Progenitor cell of endocrine pancreas (in vitro differentiated cells): Measurements from ENCODE around the gene PTPN9. TPM values are rescaled to one million over a fixed set of nuclear protein-coding genes. Genes with fewer than 3 reads are reported as not detected.
A peak's percentile ranks its signal among the peaks of the same experiment; 100 is the strongest.

Experiments
- DNase-seq: peaks from one replicate; pipeline ENCODE4 v3.0.0; 2021; ENCODE audit warnings: low spot score; ENCODE audit not compliant: unreplicated experiment
- H3K27ac Mint-ChIP-seq: 2 replicates; pipeline ENCODE4 v1.8.0; 2021; ENCODE audit warnings: mild to moderate bottlenecking, moderate library complexity, mixed read lengths
- H3K27me3 Mint-ChIP-seq: 2 replicates; pipeline ENCODE4 v1.8.0; 2021; ENCODE audit warnings: mixed read lengths
- H3K36me3 Mint-ChIP-seq: 2 replicates; pipeline ENCODE4 v1.8.0; 2022; ENCODE audit warnings: mixed read lengths; ENCODE audit not compliant: insufficient read depth
- H3K4me1 Mint-ChIP-seq: 2 replicates; pipeline ENCODE4 v1.8.0; 2021; ENCODE audit warnings: low read depth, mixed read lengths
- H3K4me3 Mint-ChIP-seq: 2 replicates; pipeline ENCODE4 v1.8.0; 2021; ENCODE audit warnings: low read depth, mild to moderate bottlenecking, moderate library complexity, mixed read lengths
- H3K9me3 Mint-ChIP-seq: 2 replicates; pipeline ENCODE4 v1.8.0; 2021; ENCODE audit warnings: low read depth, mixed read lengths
- CTCF ChIP-seq: fragments of 200-600 bp; sonication (generic); IDR thresholded peaks from one replicate; pipeline ENCODE4 v1.5.0; 2021; ENCODE audit warnings: antibody characterized with exemption, mild to moderate bottlenecking; ENCODE audit not compliant: unreplicated experiment
- total RNA-seq: library from RNA; stranded (reverse); gene quantifications from 2 replicates; pipeline ENCODE4 v1.2.1, GENCODE V29; 2021

PTPN9 gene
- total RNA-seq, 1 donor from 2014 or later, result 37.1 TPM

GRCh38 chr15:75578173-75578947 is 755 bp downstream of the PTPN9 start:
- no peak for TF ChIP-seq CTCF
- H3K36me3 Mint-ChIP-seq, result peaks cover 2% of the 10 kb centered on the region
- H3K4me3 Mint-ChIP-seq, result peak overlapping the region; percentile 93
- no peaks in the 10 kb centered on the region for H3K9me3 Mint-ChIP-seq
- H3K27me3 Mint-ChIP-seq, result no peaks in the 10 kb centered on the region
- peak; percentile 24 for DNase-seq
- peak overlapping the region; percentile 95 for H3K27ac Mint-ChIP-seq
- H3K4me1 Mint-ChIP-seq, result peaks cover 17% of the 10 kb centered on the region

GRCh38 chr15:75577401-75578172 is 1.5 kb downstream of the PTPN9 start:
- peaks cover 2% of the 10 kb centered on the region for H3K36me3 Mint-ChIP-seq
- H3K4me3 Mint-ChIP-seq, result peak overlapping the region; percentile 93
- TF ChIP-seq CTCF, result no peak
- H3K9me3 Mint-ChIP-seq, result no peaks in the 10 kb centered on the region
- DNase-seq, result no peak
- peak overlapping the region; percentile 94 for H3K27ac Mint-ChIP-seq
- H3K27me3 Mint-ChIP-seq, result no peaks in the 10 kb centered on the region
- H3K4me1 Mint-ChIP-seq, result peaks cover 22% of the 10 kb centered on the region

GRCh38 chr15:75573648-75574384 is 5.3 kb downstream of the PTPN9 start:
- no peak overlapping the region for H3K4me3 Mint-ChIP-seq
- H3K27ac Mint-ChIP-seq, result peak overlapping the region; percentile 76
- no peak for TF ChIP-seq CTCF
- H3K27me3 Mint-ChIP-seq, result no peaks in the 10 kb centered on the region
- H3K36me3 Mint-ChIP-seq, result peaks cover 7% of the 10 kb centered on the region
- H3K9me3 Mint-ChIP-seq, result no peaks in the 10 kb centered on the region
- DNase-seq, result no peak
- H3K4me1 Mint-ChIP-seq, result peaks cover 20% of the 10 kb centered on the region

- Mint-ChIP-seq H3K4me3 (no peak overlapping the region), H3K4me1 (peaks cover 18% of the 10 kb centered on the region), H3K36me3 (peaks cover 7% of the 10 kb centered on the region), H3K27me3 (no peaks in the 10 kb centered on the region), H3K9me3 (no peaks in the 10 kb centered on the region), H3K27ac (no peak overlapping the region)
- no peak for DNase-seq
- no peak for TF ChIP-seq CTCF
Observed at GRCh38 chr15:75570126-75570845, 8.8 kb downstream of the PTPN9 start.
